GM23338 (cell line): Measurements from ENCODE around the gene CPSF6. TPM values are rescaled to one million over a fixed set of nuclear protein-coding genes. Genes with fewer than 3 reads are reported as not detected.
A peak's percentile ranks its signal among the peaks of the same experiment; 100 is the strongest.

ENCODE experiments used
- ATAC-seq: fragments of 200-7000 bp; cut with Tn5 transposase; 3 replicates; pipeline ENCODE4 v1.9.1; 2020
- DNase-seq: peaks from one replicate; pipeline ENCODE4 v3.0.0-alpha.2; 2015; ENCODE audit warnings: low spot score
- H2AFZ ChIP-seq: fragments of 200-600 bp; sonication (generic); 2 replicates; pipeline ENCODE4 v1.8.0; 2016; ENCODE audit warnings: antibody characterized with exemption, mild to moderate bottlenecking, moderate library complexity
- H3F3A ChIP-seq: fragments of 200-600 bp; sonication (generic); replicated peaks from 2 replicates; pipeline ENCODE4 v1.8.0; 2017; ENCODE audit warnings: antibody characterized with exemption, mixed run types, low read depth
- H3K27ac ChIP-seq: fragments of 200-600 bp; sonication (generic); 2 replicates; pipeline ENCODE4 v1.6.1; 2016; ENCODE audit warnings: low read depth
- H3K27me3 ChIP-seq: fragments of 200-600 bp; sonication (generic); 2 replicates; pipeline ENCODE4 v1.8.0; 2016; ENCODE audit warnings: mild to moderate bottlenecking, mixed run types, moderate library complexity; ENCODE audit not compliant: insufficient read depth
- H3K36me3 ChIP-seq: fragments of 200-600 bp; sonication (generic); 2 replicates; pipeline ENCODE4 v1.8.0; 2016; ENCODE audit warnings: mild to moderate bottlenecking; ENCODE audit not compliant: insufficient read depth
- H3K4me1 ChIP-seq: fragments of 200-600 bp; sonication (generic); 2 replicates; pipeline ENCODE4 v1.8.0; 2016; ENCODE audit warnings: mild to moderate bottlenecking, moderate library complexity; ENCODE audit not compliant: insufficient read depth
- H3K4me2 ChIP-seq: fragments of 200-600 bp; sonication (generic); 2 replicates; pipeline ENCODE4 v1.7.1; 2017; ENCODE audit warnings: mixed run types
- H3K4me3 ChIP-seq: fragments of 200-600 bp; sonication (generic); 2 replicates; pipeline ENCODE4 v1.6.1; 2016; ENCODE audit warnings: mixed run types
- H3K79me2 ChIP-seq: fragments of 200-600 bp; sonication (generic); replicated peaks from 2 replicates; pipeline ENCODE4 v1.8.0; 2017; ENCODE audit warnings: mild to moderate bottlenecking; ENCODE audit not compliant: insufficient read depth
- H3K9me2 ChIP-seq: fragments of 200-600 bp; sonication (generic); 2 replicates; pipeline ENCODE4 v1.8.0; 2017; ENCODE audit not compliant: insufficient read depth
- H4K20me1 ChIP-seq: fragments of 200-600 bp; sonication (generic); replicated peaks from 2 replicates; pipeline ENCODE4 v1.8.0; 2017; ENCODE audit warnings: mild to moderate bottlenecking; ENCODE audit not compliant: insufficient read depth
- H3K27ac Mint-ChIP-seq: 2 replicates; pipeline ENCODE4 v1.8.0; 2020; ENCODE audit warnings: inconsistent platforms, mild to moderate bottlenecking, moderate library complexity, mixed read lengths
- H3K27me3 Mint-ChIP-seq: 3 replicates; pipeline ENCODE4 v1.8.0; 2022; ENCODE audit warnings: low read depth, mild to moderate bottlenecking, moderate library complexity, mixed read lengths, inconsistent platforms; ENCODE audit not compliant: insufficient read depth, poor library complexity
- H3K36me3 Mint-ChIP-seq: 3 replicates; pipeline ENCODE4 v1.8.0; 2021; ENCODE audit warnings: low read depth, mild to moderate bottlenecking, inconsistent platforms, moderate library complexity, mixed read lengths
- H3K4me1 Mint-ChIP-seq: 3 replicates; pipeline ENCODE4 v1.8.0; 2020; ENCODE audit warnings: mild to moderate bottlenecking, inconsistent platforms, mixed read lengths
- H3K4me3 Mint-ChIP-seq: 3 replicates; pipeline ENCODE4 v1.8.0; 2021; ENCODE audit warnings: moderate library complexity, mild to moderate bottlenecking, inconsistent platforms, mixed read lengths
- H3K9me3 Mint-ChIP-seq: 3 replicates; pipeline ENCODE4 v1.8.0; 2020; ENCODE audit warnings: moderate library complexity, mild to moderate bottlenecking, inconsistent platforms, mixed read lengths
- CREB1 ChIP-seq: fragments of 250-450 bp; sonication (Bioruptor Pico); IDR thresholded peaks from 2 replicates; pipeline ENCODE4 v1.5.0; 2020; ENCODE audit warnings: low read depth, mild to moderate bottlenecking, moderate library complexity
- EZH2phosphoT487 ChIP-seq: fragments of 200-600 bp; sonication (generic); IDR thresholded peaks from one replicate; pipeline ENCODE4 v1.8.1; 2018; ENCODE audit warnings: antibody characterized with exemption; ENCODE audit not compliant: unreplicated experiment
- JUNB ChIP-seq: IDR thresholded peaks from one replicate; pipeline ENCODE4 v1.6.1; 2016; ENCODE audit warnings: antibody characterized with exemption; ENCODE audit not compliant: unreplicated experiment
- POLR2AphosphoS5 ChIP-seq: IDR thresholded peaks from 2 replicates; pipeline ENCODE4 v1.6.1; 2016; ENCODE audit warnings: antibody characterized with exemption, low read depth
- STAT1 ChIP-seq: IDR thresholded peaks from one replicate; pipeline ENCODE4 v1.6.1; 2016; ENCODE audit warnings: antibody characterized with exemption; ENCODE audit not compliant: unreplicated experiment
- polyA plus RNA-seq: library from polyadenylated mRNA; unstranded; fragments of >200 nt; fragmentation: Nextera tagmentation; extraction: Ambion mirVana; gene quantifications from 2 replicates; pipeline ENCODE4 v1.2.1, GENCODE V29; 2016
- total RNA-seq: library from RNA; depleted of rRNA; stranded (reverse); fragments of >200 nt; shearing (Covaris generic); gene quantifications from 2 replicates; pipeline ENCODE4 v1.2.3, GENCODE V29; 2014
- TF ChIP-seq, protein P1 (sequence below), 2 experiments: fragments of 200-600 bp in 1 of 2; sonication (generic) in 1 of 2; conservative IDR thresholded peaks; 2 replicates each; pipeline versions ENCODE4 v1.5.1 to v1.6.1; 2016 to 2017; ENCODE audit warnings: antibody characterized with exemption in 2 of 2, low read depth in 2 of 2, mild to moderate bottlenecking in 2 of 2, moderate library complexity in 1 of 2
- TF ChIP-seq, protein P2 (sequence below): IDR thresholded peaks from one replicate; pipeline ENCODE4 v1.6.1; 2018; ENCODE audit warnings: antibody characterized with exemption; ENCODE audit not compliant: unreplicated experiment
- TF ChIP-seq, protein P3 (sequence below): IDR thresholded peaks from 2 replicates; pipeline ENCODE4 v1.6.1; 2016; ENCODE audit warnings: antibody characterized with exemption

CPSF6 gene
- total and polyA plus RNA-seq, 2 experiments from 2014 or later, result 80.7 to 136 TPM

DNA sequence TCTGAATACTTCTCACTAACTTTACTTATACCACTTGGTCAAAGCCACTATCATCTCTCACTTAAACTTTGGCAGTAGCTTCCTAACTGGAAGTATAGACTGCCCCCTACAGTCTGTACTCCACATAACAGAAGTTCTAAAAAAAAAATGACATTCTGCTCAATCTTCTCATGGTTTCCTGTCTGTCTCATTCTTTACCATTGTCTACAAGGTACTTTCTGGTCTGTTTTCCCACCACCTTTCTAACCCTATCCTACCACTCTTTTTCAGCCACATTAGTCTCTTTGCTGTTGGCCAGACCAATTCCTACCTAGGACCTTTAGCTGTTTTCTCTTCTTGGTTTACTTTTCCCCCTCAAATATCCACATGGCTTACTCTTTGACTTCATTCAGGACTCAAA, 14.7 kb downstream of the CPSF6 start:
- Histone ChIP-seq H3K4me3 (no peak overlapping the region), H3K27me3 (no peaks in the 10 kb centered on the region), H3K36me3 (peaks cover 48% of the 10 kb centered on the region), H3K79me2 (peaks cover 92% of the 10 kb centered on the region), H3K4me2 (no peak overlapping the region), H2AFZ (no peak overlapping the region), H3K27ac (no peak overlapping the region), H3F3A (no peaks in the 10 kb centered on the region), H3K4me1 (peaks cover 15% of the 10 kb centered on the region), H3K9me2 (no peaks in the 10 kb centered on the region), H4K20me1 (peaks cover 36% of the 10 kb centered on the region)
- peaks cover 54% of the 10 kb centered on the region for H3K36me3 Mint-ChIP-seq
- TF ChIP-seq, protein P1, sequence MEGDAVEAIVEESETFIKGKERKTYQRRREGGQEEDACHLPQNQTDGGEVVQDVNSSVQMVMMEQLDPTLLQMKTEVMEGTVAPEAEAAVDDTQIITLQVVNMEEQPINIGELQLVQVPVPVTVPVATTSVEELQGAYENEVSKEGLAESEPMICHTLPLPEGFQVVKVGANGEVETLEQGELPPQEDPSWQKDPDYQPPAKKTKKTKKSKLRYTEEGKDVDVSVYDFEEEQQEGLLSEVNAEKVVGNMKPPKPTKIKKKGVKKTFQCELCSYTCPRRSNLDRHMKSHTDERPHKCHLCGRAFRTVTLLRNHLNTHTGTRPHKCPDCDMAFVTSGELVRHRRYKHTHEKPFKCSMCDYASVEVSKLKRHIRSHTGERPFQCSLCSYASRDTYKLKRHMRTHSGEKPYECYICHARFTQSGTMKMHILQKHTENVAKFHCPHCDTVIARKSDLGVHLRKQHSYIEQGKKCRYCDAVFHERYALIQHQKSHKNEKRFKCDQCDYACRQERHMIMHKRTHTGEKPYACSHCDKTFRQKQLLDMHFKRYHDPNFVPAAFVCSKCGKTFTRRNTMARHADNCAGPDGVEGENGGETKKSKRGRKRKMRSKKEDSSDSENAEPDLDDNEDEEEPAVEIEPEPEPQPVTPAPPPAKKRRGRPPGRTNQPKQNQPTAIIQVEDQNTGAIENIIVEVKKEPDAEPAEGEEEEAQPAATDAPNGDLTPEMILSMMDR (conservative IDR thresholded peaks at IDR 0.05; ENCODE audit: low read depth in 2 of 2), result peak; percentile 61 to 86
- TF ChIP-seq, protein P2, sequence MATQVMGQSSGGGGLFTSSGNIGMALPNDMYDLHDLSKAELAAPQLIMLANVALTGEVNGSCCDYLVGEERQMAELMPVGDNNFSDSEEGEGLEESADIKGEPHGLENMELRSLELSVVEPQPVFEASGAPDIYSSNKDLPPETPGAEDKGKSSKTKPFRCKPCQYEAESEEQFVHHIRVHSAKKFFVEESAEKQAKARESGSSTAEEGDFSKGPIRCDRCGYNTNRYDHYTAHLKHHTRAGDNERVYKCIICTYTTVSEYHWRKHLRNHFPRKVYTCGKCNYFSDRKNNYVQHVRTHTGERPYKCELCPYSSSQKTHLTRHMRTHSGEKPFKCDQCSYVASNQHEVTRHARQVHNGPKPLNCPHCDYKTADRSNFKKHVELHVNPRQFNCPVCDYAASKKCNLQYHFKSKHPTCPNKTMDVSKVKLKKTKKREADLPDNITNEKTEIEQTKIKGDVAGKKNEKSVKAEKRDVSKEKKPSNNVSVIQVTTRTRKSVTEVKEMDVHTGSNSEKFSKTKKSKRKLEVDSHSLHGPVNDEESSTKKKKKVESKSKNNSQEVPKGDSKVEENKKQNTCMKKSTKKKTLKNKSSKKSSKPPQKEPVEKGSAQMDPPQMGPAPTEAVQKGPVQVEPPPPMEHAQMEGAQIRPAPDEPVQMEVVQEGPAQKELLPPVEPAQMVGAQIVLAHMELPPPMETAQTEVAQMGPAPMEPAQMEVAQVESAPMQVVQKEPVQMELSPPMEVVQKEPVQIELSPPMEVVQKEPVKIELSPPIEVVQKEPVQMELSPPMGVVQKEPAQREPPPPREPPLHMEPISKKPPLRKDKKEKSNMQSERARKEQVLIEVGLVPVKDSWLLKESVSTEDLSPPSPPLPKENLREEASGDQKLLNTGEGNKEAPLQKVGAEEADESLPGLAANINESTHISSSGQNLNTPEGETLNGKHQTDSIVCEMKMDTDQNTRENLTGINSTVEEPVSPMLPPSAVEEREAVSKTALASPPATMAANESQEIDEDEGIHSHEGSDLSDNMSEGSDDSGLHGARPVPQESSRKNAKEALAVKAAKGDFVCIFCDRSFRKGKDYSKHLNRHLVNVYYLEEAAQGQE, result no peak
- TF ChIP-seq, protein P3, sequence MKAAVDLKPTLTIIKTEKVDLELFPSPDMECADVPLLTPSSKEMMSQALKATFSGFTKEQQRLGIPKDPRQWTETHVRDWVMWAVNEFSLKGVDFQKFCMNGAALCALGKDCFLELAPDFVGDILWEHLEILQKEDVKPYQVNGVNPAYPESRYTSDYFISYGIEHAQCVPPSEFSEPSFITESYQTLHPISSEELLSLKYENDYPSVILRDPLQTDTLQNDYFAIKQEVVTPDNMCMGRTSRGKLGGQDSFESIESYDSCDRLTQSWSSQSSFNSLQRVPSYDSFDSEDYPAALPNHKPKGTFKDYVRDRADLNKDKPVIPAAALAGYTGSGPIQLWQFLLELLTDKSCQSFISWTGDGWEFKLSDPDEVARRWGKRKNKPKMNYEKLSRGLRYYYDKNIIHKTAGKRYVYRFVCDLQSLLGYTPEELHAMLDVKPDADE, result no peak
- no peak for TF ChIP-seq EZH2phosphoT487
- H3K27me3 Mint-ChIP-seq, result peaks cover 4% of the 10 kb centered on the region
- no peak overlapping the region for H3K4me3 Mint-ChIP-seq
- H3K27ac Mint-ChIP-seq, result no peak overlapping the region
- H3K4me1 Mint-ChIP-seq, result peaks cover 17% of the 10 kb centered on the region
- H3K9me3 Mint-ChIP-seq, result no peaks in the 10 kb centered on the region; the same call in 2 of the 3 replicates
- peak; percentile 38; the same call in 2 of the 3 replicates for ATAC-seq
- peak; percentile 79 for DNase-seq

DNA sequence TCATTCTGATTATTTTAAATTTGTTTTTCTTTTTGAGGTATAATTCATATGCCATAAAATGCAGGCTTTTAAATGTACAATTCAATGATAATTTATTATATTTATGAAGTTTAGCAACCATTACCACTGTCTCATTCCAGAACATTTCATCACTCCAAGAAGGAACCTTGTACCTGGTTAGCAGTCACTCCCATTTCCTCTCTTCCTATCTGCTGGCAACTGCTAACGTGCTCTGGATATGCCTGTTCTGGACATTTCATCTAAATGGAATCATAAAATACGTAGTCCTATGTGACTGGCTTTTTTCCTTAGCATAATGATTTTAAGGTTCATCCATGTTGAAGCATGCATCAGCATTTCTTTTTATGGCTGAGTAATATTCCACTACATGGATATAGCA, 15.5 kb downstream of the CPSF6 start:
- Mint-ChIP-seq H3K36me3 (peaks cover 59% of the 10 kb centered on the region), H3K4me1 (peaks cover 10% of the 10 kb centered on the region), H3K4me3 (no peak overlapping the region), H3K27ac (no peak overlapping the region), H3K27me3 (peaks cover 4% of the 10 kb centered on the region), H3K9me3 (no peaks in the 10 kb centered on the region)
- Histone ChIP-seq H3K4me3 (no peak overlapping the region), H3F3A (0 out of 2 replicates have a peak, but pooled peaks cover 2% of the 10 kb centered on the region), H3K4me2 (no peak overlapping the region), H3K4me1 (peaks cover 8% of the 10 kb centered on the region; the same call in 1 of the 2 replicates), H3K27ac (no peak overlapping the region), H3K27me3 (no peaks in the 10 kb centered on the region), H3K36me3 (peaks cover 56% of the 10 kb centered on the region), H3K9me2 (no peaks in the 10 kb centered on the region), H3K79me2 (peaks cover 89% of the 10 kb centered on the region), H4K20me1 (peaks cover 36% of the 10 kb centered on the region), H2AFZ (no peak overlapping the region)
- DNase-seq (no peak), ATAC-seq (no peak)
- TF ChIP-seq CREB1 (no peak), JUNB (no peak), POLR2AphosphoS5 (no peak), STAT1 (no peak)
- TF ChIP-seq, protein P1 (conservative IDR thresholded peaks at IDR 0.05; ENCODE audit: low read depth in 2 of 2), result no peak
